Stimulated activated CD8-positive, alpha-beta memory T cell treated with anti-CD3 and anti-CD28 coated beads, Interleukin-15, amount 100 ng/mL, for 24 hours (primary cell): Measurements from ENCODE around the gene C20orf204.
"Not testable (repeated sequence)": the region's sequence is repeated elsewhere in the genome, so short reads cannot be mapped to it uniquely, and the experiment has no call there.

Source experiments
- DNase-seq: peaks from one replicate; pipeline ENCODE4 v3.0.0-alpha.2; 2020; ENCODE audit warnings: low read depth

The C20orf204 gene

GRCh38 chr20:64035933-64036345, at the start of gene C20orf204:
TSS of gene C20orf204 (plus strand) at chr20:64036182. CDS start at chr20:64036324, 142 bp downstream.
- no peak for DNase-seq

GRCh38 chr20:64000906-64001305, 35.1 kb upstream of the C20orf204 start:
- no peak for DNase-seq

- DNase-seq: no peak
Observed at GRCh38 chr20:64001607-64002011, 34.4 kb upstream of the C20orf204 start.

- DNase-seq: no peak
Observed at GRCh38 chr20:64003960-64004725, 31.8 kb upstream of the C20orf204 start.

- DNase-seq: no peak
Observed at GRCh38 chr20:64005394-64005793, 30.6 kb upstream of the C20orf204 start.

- no peak for DNase-seq
Observed at GRCh38 chr20:64006490-64006889, 29.5 kb upstream of the C20orf204 start.

GRCh38 chr20:64006902-64007301, 29.1 kb upstream of the C20orf204 start:
- DNase-seq: no peak

- no peak for DNase-seq
Observed at GRCh38 chr20:64009811-64010387, 26.1 kb upstream of the C20orf204 start.

- DNase-seq: no peak
Observed at GRCh38 chr20:64010711-64011237, 25.2 kb upstream of the C20orf204 start.

GRCh38 chr20:64011366-64011779, 24.6 kb upstream of the C20orf204 start:
- no peak for DNase-seq

GRCh38 chr20:64012385-64013154, 23.4 kb upstream of the C20orf204 start:
- not testable (repeated sequence) for DNase-seq

- DNase-seq: no peak
Observed at GRCh38 chr20:64015635-64016034, 20.3 kb upstream of the C20orf204 start.

GRCh38 chr20:64021124-64021975, 14.6 kb upstream of the C20orf204 start:
- no peak for DNase-seq

GRCh38 chr20:64022671-64023360, 13.2 kb upstream of the C20orf204 start:
- no peak for DNase-seq

- DNase-seq: no peak
Observed at GRCh38 chr20:64023361-64024140, 12.4 kb upstream of the C20orf204 start.

GRCh38 chr20:64024141-64024990, 11.6 kb upstream of the C20orf204 start:
- DNase-seq: no peak

- DNase-seq: no peak
Observed at GRCh38 chr20:64025101-64025825, 10.7 kb upstream of the C20orf204 start.

GRCh38 chr20:64025826-64026412, 10.1 kb upstream of the C20orf204 start:
- DNase-seq: no peak
